Stimulated activated CD8-positive, alpha-beta memory T cell treated with anti-CD3 and anti-CD28 coated beads, Interleukin-7, amount 100 ng/mL, for 24 hours (primary cell): ENCODE data around the gene SIK2.

ENCODE experiments used
- DNase-seq: peaks from one replicate; pipeline ENCODE4 v3.0.0-alpha.2; 2020; ENCODE audit warnings: low read depth

The SIK2 gene

DNA sequence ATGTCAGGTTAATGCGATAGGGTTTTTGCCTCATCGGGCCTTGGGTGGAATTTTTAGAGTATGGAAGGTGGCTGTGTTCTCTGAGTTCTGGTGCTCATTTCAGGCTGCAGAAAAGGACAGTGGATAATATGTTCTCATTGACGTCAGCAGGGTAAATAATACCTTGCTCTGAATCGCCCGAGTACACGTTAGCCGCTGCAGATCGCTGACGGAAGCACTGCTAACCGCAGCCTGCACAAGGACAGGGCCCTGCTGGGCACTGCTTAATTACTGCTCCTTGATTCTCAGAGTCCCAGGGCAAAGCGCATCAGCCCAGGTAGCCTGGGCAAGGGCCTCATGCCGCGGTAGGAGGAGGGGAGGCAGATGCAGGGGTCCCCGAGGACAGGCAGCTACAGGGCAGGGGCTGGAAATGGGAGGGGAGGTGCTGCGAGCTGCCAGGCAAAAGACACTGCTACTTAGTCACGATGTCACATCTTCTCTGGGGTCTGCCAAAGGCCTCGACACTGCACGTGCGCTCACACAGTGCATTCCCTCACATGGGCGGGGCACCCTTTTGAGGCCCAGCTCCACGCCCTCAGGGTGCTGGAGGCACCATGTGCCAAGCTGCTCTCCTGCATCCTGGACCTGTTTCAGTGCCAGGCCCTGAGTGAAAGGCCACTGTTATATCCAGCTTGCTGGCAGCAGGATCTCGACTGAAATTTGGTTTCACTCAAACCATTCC, 128.8 kb downstream of the SIK2 start:
- no peak for DNase-seq

DNA sequence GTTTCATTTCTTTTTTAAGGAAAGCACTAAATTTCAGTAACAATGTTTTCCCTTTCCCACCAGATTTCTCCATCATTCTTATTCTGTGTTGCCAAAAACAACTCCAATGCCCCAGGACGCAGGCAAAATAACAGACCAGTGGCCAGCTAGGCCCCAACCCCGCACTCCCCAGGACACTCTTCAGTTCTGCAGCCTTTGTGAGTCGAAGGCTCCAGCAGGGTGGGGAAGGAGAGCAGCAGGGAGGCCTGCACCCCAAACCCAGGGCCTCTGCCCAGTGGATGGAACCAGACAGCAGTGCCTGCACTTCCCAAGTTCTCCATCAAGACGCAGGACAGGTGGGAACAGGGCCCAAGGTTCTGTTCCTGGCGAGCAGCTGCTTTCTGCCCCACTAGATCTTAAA, 129.6 kb downstream of the SIK2 start:
- no peak for DNase-seq

GRCh38 chr11:111733016-111733415, 130.8 kb downstream of the SIK2 start:
- DNase-seq: no peak

GRCh38 chr11:111733611-111734088, 131.4 kb downstream of the SIK2 start:
- DNase-seq: no peak

DNA sequence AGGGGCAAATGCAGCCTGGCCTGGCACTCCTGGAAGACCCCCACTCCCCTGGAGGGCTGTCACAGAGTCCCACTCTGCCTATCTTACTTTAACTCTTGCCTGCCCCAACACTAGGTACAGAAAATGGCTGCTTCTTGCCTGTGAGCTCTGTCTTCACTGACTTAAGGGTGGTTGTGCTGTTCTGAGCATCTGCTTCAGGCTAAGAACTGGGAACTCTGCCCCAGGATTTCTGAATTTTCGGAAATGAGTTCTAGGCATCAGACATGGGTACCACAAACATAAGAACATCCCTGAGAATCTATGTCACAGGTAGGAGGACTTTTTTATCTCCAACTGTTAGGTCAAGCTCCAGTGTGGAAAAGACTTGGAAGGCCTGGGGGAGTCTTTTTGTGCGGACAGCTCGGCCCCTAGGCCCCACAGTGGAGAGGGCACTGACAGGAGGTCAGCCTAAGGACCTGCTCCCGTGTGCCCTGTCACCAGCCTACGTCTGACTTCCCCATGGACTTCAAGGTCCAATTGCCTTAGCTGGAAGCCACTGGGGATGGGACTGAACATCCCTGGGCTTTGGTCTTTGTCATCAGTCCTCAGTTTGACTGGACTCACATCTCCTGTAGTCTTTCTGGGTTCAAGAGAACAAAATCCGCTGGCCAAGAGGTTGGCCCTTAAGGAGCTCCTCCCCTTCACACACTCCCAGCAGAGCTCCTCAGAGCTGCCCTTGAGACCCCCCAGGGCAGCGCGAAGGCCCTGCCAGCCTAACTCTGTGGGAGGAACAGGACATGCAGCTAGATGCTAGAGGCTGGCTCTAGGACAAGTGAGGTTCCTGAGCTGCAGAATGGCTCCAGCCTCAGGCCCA, 132.1 kb downstream of the SIK2 start:
- DNase-seq: no peak

DNA sequence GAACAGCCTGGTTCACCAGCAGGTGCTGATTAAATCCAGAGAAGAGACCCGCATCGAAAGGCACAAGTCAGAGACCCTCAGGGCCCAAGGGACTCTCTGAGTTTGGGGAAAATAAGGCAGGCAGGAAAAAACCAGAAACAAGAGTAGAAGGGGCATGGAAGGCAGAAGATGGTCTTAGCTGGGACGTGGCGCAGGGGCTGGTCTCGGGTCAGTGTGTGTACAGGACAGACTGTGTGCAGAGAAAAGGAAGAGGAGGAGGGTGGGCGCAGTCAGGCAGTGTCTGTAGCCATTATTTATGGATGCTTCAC, 132.7 kb downstream of the SIK2 start:
- DNase-seq: no peak

GRCh38 chr11:111735262-111736116, 133.2 kb downstream of the SIK2 start:
- no peak for DNase-seq

DNA sequence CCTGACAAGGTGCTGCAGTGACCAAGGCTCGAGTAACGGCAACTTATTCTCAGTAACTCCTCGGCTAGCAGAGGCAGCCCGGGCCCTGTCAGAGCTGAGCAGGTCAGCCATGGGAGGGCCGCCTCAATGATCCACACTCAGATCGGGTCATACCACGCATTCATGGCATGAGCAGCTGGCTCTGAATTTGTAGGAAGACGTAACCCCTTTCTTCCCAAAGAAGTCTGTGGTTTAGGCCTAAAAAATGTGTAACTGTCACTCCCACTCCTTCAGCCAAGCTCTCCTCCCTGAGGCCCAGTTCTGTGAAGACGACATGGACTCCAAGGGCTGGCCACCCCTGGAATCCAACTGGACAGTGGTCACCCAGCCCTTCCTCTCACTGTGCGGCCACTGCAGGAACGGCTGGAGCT, 133.9 kb downstream of the SIK2 start:
- no peak for DNase-seq

GRCh38 chr11:111736621-111737443, 134.6 kb downstream of the SIK2 start:
- no peak for DNase-seq

DNA sequence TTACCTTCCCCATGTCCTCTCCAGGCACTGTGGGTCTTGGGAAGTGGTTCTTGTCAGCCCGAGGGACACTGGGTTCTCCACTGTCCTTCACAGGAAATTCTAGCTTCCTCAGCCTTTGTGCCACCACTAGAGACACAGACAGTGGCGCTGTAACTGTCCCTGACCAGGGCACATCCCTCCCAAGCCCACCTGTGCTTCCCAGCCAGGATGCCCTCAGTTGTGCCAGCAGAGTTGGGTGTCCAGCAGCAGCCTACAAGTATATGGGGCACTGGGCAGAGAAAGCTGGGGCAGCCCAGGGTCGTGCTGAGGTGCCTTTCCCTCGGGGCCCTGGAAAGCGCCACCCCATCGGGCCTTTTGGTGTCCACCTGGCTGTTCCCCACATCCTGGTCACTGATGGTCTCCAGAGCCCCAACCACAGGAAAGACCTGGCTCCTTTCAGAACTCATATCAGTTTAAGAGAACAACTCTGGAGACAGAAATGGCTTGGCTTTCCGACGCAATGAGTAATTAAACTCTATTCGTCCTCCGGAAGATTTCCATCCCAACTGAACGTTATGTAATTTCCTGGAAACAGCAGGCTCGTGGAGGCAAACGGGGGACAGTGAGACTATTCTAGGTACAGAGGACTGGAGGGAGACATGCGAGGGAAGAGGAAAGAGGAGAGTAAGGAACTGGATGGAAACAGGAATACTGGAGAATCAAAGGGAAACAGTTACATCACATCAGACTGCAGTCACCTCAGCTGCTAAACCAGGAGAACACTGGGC, 135.4 kb downstream of the SIK2 start:
- DNase-seq: no peak

DNA sequence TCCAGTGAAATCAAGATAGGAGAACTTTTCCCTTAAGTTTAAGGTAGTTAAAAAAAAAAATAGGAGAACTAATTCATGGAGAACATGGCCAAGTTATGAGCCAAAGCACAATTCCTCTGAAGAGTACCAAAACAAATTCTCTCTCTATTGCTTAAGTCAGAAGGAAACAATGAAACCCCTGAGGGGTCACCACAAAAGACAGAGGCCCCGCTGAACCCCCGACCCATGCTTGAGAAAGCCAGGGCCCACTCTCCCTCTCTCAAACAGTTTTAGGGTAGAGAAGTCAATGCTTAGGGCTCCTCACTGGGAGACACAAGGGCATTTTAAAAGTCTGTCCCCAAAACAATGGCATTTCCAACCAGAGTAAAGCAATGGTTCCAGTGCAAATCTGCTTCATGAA, 137.1 kb downstream of the SIK2 start:
- no peak for DNase-seq

DNA sequence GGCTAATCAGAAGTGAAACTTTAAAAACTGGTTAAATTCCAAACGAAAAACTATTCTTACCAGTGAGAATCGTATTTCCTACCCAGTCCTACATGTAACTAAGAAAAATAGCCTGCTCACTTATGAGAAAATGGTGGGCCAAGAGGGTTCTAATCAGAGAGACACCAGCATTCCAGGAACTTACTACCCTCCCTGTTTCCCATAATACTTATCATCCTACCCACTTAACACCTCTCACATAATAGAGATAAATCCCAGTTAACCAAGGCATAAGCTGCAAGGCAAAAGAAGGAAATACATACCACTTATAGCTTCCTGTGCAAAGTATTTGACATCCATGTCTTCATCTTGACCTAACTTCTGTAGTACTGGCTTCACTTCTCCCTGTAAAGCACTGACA, 139.5 kb downstream of the SIK2 start:
- DNase-seq: no peak

DNA sequence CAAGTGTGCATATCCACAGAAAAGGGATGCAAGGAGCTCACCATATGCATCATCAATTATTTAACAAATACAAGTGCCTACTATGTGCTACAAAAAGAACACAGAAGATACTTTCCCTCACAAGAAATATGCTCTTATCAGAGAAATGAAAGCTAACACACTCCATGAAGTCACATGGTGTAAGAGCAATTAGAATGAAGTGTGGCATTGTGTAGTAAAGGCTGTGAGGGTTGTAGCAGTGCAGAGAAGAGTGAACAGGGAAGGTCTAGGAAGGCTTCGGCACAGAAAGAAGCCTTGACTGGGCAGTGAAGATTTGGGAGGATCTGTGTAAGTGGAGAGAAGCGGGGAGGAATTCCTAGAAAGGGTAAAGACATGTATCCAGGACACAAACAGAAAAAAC, 141.5 kb downstream of the SIK2 start:
- no peak for DNase-seq

DNA sequence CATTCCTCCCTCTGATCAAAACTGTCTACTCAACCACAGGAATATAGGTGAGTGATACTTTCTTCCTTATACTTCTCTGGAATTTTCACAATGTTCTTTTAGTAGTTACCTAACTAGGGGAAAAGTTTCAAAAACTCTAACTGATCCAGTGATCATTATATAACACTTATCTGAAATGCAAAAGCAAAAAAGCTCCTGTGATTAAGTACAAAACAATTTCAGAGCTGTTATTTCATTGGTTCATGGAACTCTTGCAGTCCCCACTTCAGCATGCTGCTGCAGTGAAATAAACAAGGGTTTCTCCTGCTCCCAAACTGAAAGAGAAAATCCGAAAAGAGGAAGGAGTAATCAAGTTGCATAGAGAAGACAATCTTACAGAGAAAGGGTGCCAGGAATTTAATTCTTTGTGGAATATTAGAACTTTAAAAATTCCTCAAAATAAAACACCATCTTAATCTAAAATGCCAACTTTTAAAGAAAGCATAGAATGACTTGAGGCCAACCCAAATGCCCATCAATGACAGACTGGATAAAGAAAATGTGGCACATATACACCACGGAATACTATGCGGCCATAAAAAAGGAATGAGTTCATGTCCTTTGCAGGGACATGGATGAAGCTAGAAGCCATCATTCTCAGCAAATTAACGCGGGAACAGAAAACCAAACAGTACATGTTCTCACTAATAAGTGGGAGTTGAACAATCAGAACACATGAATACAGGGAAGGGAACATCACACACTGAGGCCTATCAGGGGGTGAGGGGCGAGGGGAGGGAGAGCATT, 143.7 kb downstream of the SIK2 start:
- no peak for DNase-seq

DNA sequence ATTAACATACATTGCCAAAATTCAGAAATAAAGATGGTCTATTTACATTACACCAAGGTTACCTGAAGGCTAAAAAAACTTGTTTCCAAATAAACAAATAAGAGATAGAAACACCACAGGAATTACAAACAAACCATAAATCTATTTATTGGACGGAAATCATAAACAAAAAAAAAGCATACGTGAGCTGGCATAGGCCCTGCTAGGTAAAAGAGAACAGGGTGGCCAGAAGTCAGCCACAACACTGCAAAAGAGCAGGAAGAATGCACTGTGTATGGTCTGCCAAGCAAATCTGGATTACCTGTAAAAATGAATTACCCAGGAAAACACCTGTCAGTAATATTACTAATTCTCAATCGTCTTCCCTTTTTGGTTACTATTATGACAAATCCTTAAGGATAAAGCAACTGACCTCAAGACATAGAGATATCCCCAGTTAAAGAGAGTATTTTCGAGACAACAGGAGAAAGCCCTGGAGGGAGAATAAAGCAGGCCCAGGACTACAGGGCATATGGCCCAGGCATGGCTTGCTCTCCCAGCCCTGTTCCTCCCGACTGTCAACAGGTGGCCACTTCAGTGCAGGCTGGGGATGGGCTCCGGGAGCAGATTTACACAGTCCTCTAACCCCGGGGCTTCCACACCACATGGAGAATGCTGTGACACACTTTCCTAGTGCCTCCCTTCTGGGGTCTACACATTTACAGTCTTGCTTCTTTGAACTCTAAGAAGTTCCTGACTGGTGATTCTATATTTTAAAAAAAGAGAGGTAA, 146.0 kb downstream of the SIK2 start:
- no peak for DNase-seq

GRCh38 chr11:111749646-111750045, 147.4 kb downstream of the SIK2 start:
- no peak for DNase-seq

GRCh38 chr11:111756097-111756496, 153.8 kb downstream of the SIK2 start:
- no peak for DNase-seq

DNA sequence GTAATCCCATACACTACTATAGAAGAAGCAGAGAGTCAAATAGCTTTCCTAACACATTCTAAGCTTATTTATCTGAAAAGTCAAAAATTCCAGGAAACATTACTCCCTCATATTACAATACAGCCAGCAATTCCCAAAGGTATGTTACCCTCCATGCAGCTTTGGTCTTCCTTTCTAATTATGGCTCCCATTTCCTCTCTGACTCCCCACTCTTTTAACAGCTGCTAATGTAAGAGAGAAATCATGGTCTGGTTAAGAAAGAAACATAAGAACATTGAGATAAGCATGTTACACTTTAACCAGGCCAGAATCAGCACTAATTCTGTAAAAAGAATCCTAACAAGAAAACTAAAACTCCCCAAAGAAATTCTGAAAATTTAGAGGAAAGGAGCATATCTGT, 157.1 kb downstream of the SIK2 start:
- no peak for DNase-seq

- DNase-seq: no peak
These were observed 157.6 kb downstream of the SIK2 start for GRCh38 chr11:111759778-111760407.
